ENCODE data around the gene HECA.

Gene HECA

GRCh38 chr6:139126931-139127330 lies 7.9 kb upstream of the HECA start:
- H3K9me3 ChIP-seq = no peaks in the 10 kb centered on the region
- no peaks in the 10 kb centered on the region for H3K36me3 ChIP-seq
- no peak for TF ChIP-seq CTCF (IDR thresholded peaks at IDR 0.05)
- no peak overlapping the region for H3K27ac ChIP-seq
- H3K4me1 ChIP-seq (ENCODE audit: control insufficient read depth in 1 of 2, insufficient read depth in 1 of 2, low read depth in 1 of 2, low read length in 1 of 2) = peaks cover 6 to 8% of the 10 kb centered on the region in 2 experiments
- H3K4me3 ChIP-seq (ENCODE audit: low read depth in 1 of 2, low read length in 1 of 2) = no peak overlapping the region
- no peaks in the 10 kb centered on the region for H3K27me3 ChIP-seq

- no peaks in the 10 kb centered on the region for H3K36me3 ChIP-seq
- H3K4me3 ChIP-seq (ENCODE audit: low read depth in 1 of 2, low read length in 1 of 2) = no peak overlapping the region
- no peak for TF ChIP-seq CTCF (IDR thresholded peaks at IDR 0.05)
- no peaks in the 10 kb centered on the region for H3K9me3 ChIP-seq
- H3K27me3 ChIP-seq = no peaks in the 10 kb centered on the region
- H3K4me1 ChIP-seq (ENCODE audit: control insufficient read depth in 1 of 2, insufficient read depth in 1 of 2, low read depth in 1 of 2, low read length in 1 of 2) = peaks cover 6 to 8% of the 10 kb centered on the region in 2 experiments
- H3K27ac ChIP-seq = no peak overlapping the region
Measured at GRCh38 chr6:139129284-139129683, 5.6 kb upstream of the HECA start.

- H3K36me3 ChIP-seq = peaks cover 2% of the 10 kb centered on the region
- H3K4me1 ChIP-seq (ENCODE audit: control insufficient read depth in 1 of 2, insufficient read depth in 1 of 2, low read depth in 1 of 2, low read length in 1 of 2) = peaks cover 7 to 8% of the 10 kb centered on the region in 2 experiments
- TF ChIP-seq CTCF (IDR thresholded peaks at IDR 0.05) = no peak
- H3K27ac ChIP-seq = no peak overlapping the region
- H3K4me3 ChIP-seq (ENCODE audit: low read depth in 1 of 2, low read length in 1 of 2) = no peak overlapping the region
- H3K27me3 ChIP-seq = no peaks in the 10 kb centered on the region
- no peaks in the 10 kb centered on the region for H3K9me3 ChIP-seq
Measured at GRCh38 chr6:139131736-139132280, 3.1 kb upstream of the HECA start.

- no peak for TF ChIP-seq CTCF (IDR thresholded peaks at IDR 0.05)
- Histone ChIP-seq H3K36me3 (peaks cover 5% of the 10 kb centered on the region), H3K9me3 (no peaks in the 10 kb centered on the region), H3K27ac (peak overlapping the region; percentile 54), H3K4me1 (ENCODE audit: control insufficient read depth in 1 of 2, insufficient read depth in 1 of 2, low read depth in 1 of 2, low read length in 1 of 2) (peaks cover 24% of the 10 kb centered on the region in 2 experiments), H3K4me3 (ENCODE audit: low read depth in 1 of 2, low read length in 1 of 2) (no peak overlapping the region), H3K27me3 (no peaks in the 10 kb centered on the region)
Measured at GRCh38 chr6:139133262-139134063, 1.4 kb upstream of the HECA start.

GRCh38 chr6:139134064-139134395 lies 850 bp upstream of the HECA start:
- TF ChIP-seq CTCF (IDR thresholded peaks at IDR 0.05) = no peak
- peaks cover 25 to 30% of the 10 kb centered on the region in 2 experiments for H3K4me1 ChIP-seq (ENCODE audit: control insufficient read depth in 1 of 2, insufficient read depth in 1 of 2, low read depth in 1 of 2, low read length in 1 of 2)
- peak overlapping the region; percentile 54 for H3K27ac ChIP-seq
- no peaks in the 10 kb centered on the region for H3K9me3 ChIP-seq
- H3K36me3 ChIP-seq = peaks cover 5% of the 10 kb centered on the region
- no peak overlapping the region for H3K4me3 ChIP-seq (ENCODE audit: low read depth in 1 of 2, low read length in 1 of 2)
- no peaks in the 10 kb centered on the region for H3K27me3 ChIP-seq

Measured in neutrophil (primary cell).